ENCODE results near the gene ABHD10. TPM values are rescaled to one million over a fixed set of nuclear protein-coding genes. Genes with fewer than 3 reads are reported as not detected.
"Not testable (repeated sequence)": the region's sequence is repeated elsewhere in the genome, so short reads cannot be mapped to it uniquely, and the experiment has no call there.

Gene ABHD10
- polyA plus RNA-seq, 3 donors from 2014 or later = 22.2 to 27.7 (median 24.2) TPM

GRCh38 chr3:112012205-112012992, 33.6 kb downstream of the ABHD10 start:
- no peaks in the 10 kb centered on the region for H3K9me3 Mint-ChIP-seq
- peak overlapping the region in 2 of 6 donors; percentile 34 to 57 for H3K27ac Mint-ChIP-seq
- H3K4me3 Mint-ChIP-seq = no peak overlapping the region

GRCh38 chr3:112013058-112013783, 34.4 kb downstream of the ABHD10 start:
- peak; percentile 37 to 48 (median 43) for DNase-seq
- H3K36me3 Mint-ChIP-seq = no peaks in the 10 kb centered on the region
- H3K27me3 Mint-ChIP-seq (ENCODE audit: low read depth in 3 of 3) = peaks cover 0 to 6% (median 2%) of the 10 kb centered on the region in 3 donors
- H3K4me3 Mint-ChIP-seq = peak overlapping the region in 2 of 5 donors; percentile 39 to 60
- peak overlapping the region in 2 of 6 donors; percentile 34 to 57 for H3K27ac Mint-ChIP-seq
- H3K4me1 Mint-ChIP-seq = peaks cover 0 to 10% of the 10 kb centered on the region in 2 donors
- no peaks in the 10 kb centered on the region for H3K9me3 Mint-ChIP-seq

More at GRCh38 chr3:112012205-112012992, 33.6 kb downstream of the ABHD10 start:
- peaks cover 0 to 6% (median 2%) of the 10 kb centered on the region in 3 donors for H3K27me3 Mint-ChIP-seq (ENCODE audit: low read depth in 3 of 3)
- H3K4me1 Mint-ChIP-seq = peaks cover 0 to 10% of the 10 kb centered on the region in 2 donors
- no peaks in the 10 kb centered on the region for H3K36me3 Mint-ChIP-seq
- no peak for DNase-seq

GRCh38 chr3:112013784-112014143, 34.9 kb downstream of the ABHD10 start:
- H3K36me3 Mint-ChIP-seq = no peaks in the 10 kb centered on the region
- H3K27me3 Mint-ChIP-seq (ENCODE audit: low read depth in 3 of 3) = peaks cover 0 to 3% (median 2%) of the 10 kb centered on the region in 3 donors
- H3K27ac Mint-ChIP-seq = no peak overlapping the region
- no peaks in the 10 kb centered on the region for H3K9me3 Mint-ChIP-seq
- DNase-seq = no peak
- H3K4me3 Mint-ChIP-seq = peak overlapping the region in 1 of 5 donors; percentile 60
- H3K4me1 Mint-ChIP-seq = peaks cover 0 to 10% of the 10 kb centered on the region in 2 donors

- H3K4me1 Mint-ChIP-seq = peaks cover 0 to 10% of the 10 kb centered on the region in 2 donors
- H3K4me3 Mint-ChIP-seq = no peak overlapping the region
- no peaks in the 10 kb centered on the region for H3K36me3 Mint-ChIP-seq
- H3K27me3 Mint-ChIP-seq (ENCODE audit: low read depth in 3 of 3) = peaks cover 0 to 2% (median 1%) of the 10 kb centered on the region in 3 donors
- no peak overlapping the region for H3K27ac Mint-ChIP-seq
- no peak for DNase-seq
- H3K9me3 Mint-ChIP-seq = no peaks in the 10 kb centered on the region
Observed at GRCh38 chr3:112017091-112017490, 38.3 kb downstream of the ABHD10 start.

GRCh38 chr3:112018712-112019111, 39.9 kb downstream of the ABHD10 start:
- DNase-seq = no peak
- H3K4me1 Mint-ChIP-seq = peaks cover 0 to 3% of the 10 kb centered on the region in 2 donors
- no peaks in the 10 kb centered on the region for H3K36me3 Mint-ChIP-seq
- no peaks in the 10 kb centered on the region for H3K9me3 Mint-ChIP-seq
- no peak overlapping the region for H3K4me3 Mint-ChIP-seq
- H3K27me3 Mint-ChIP-seq (ENCODE audit: low read depth in 3 of 3) = no peaks in the 10 kb centered on the region
- no peak overlapping the region for H3K27ac Mint-ChIP-seq

- H3K36me3 Mint-ChIP-seq = no peaks in the 10 kb centered on the region
- H3K4me1 Mint-ChIP-seq = no peaks in the 10 kb centered on the region
- DNase-seq = no peak
- no peak overlapping the region for H3K27ac Mint-ChIP-seq
- H3K9me3 Mint-ChIP-seq = no peaks in the 10 kb centered on the region
- no peak overlapping the region for H3K4me3 Mint-ChIP-seq
- H3K27me3 Mint-ChIP-seq (ENCODE audit: low read depth in 3 of 3) = no peaks in the 10 kb centered on the region
Observed at GRCh38 chr3:112019716-112020115, 40.9 kb downstream of the ABHD10 start.

DNA sequence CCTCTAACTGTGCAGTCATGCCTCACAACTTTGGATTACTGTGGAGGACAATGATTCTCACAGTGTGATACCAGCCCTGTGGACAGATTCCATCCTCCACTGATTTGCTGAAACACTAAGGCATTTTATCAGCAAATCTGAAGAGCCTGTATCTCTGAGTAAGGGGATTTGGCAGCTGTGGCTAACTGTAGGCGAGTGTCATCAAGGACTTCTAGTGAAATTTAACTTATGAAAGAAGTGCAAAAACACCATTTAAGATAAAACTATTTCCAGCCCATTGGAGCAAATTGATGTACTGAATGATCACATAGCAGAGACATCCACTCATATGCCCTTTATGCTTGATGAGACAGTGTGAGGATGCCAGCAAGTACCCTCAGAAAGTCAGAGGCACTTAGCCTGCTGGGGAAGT, 41.9 kb downstream of the ABHD10 start:
- no peaks in the 10 kb centered on the region for H3K9me3 Mint-ChIP-seq
- no peaks in the 10 kb centered on the region for H3K36me3 Mint-ChIP-seq
- DNase-seq = no peak
- no peak overlapping the region for H3K4me3 Mint-ChIP-seq
- H3K27ac Mint-ChIP-seq = no peak overlapping the region
- no peaks in the 10 kb centered on the region for H3K4me1 Mint-ChIP-seq
- no peaks in the 10 kb centered on the region for H3K27me3 Mint-ChIP-seq (ENCODE audit: low read depth in 3 of 3)

DNA sequence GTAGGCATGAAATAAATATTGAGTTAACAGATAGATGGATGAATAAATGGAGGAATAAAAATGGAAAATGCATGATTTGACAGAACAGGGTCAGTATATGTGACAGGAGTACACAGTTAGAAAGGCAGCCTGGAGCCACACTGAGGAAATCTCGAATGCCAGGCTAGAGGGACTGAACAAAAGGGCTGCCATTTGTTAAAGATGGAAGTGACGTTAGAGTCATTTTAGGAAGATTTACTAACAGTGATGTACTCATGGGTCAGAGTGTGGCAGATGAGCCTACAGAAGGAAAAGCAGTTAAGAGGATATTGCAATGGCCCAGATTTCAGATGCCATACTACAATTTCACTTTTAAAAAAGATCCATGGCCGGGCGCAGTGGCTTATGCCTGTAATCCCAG, 48.3 kb downstream of the ABHD10 start:
- no peak for DNase-seq
- Mint-ChIP-seq H3K4me1 (no peaks in the 10 kb centered on the region), H3K27ac (no peak overlapping the region), H3K4me3 (no peak overlapping the region), H3K9me3 (no peaks in the 10 kb centered on the region), H3K36me3 (no peaks in the 10 kb centered on the region), H3K27me3 (ENCODE audit: low read depth in 3 of 3) (peaks cover 0 to 2% (median 1%) of the 10 kb centered on the region in 3 donors)

DNA sequence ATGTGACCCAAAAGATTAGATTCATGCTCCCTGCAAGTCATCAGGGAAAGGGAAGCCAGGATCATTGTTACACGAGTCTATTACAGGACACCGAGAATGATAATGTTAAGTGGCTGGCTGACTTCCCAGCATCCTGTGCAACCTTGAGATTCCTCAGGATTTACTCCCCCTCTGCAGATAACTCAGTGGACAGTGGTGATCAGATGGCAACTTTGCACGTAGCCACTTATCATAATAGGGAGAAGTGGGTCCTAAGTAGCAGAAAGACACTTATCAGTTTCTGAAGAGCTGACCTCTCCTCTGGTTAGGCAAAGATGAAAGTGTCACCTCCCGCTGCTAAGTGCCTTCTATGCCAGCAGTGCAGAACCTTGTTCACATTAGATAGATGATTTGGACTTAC, 49.0 kb downstream of the ABHD10 start:
- Mint-ChIP-seq H3K27ac (no peak overlapping the region), H3K36me3 (no peaks in the 10 kb centered on the region), H3K27me3 (ENCODE audit: low read depth in 3 of 3) (peaks cover 0 to 2% (median 1%) of the 10 kb centered on the region in 3 donors), H3K4me3 (no peak overlapping the region), H3K9me3 (no peaks in the 10 kb centered on the region), H3K4me1 (no peaks in the 10 kb centered on the region)
- DNase-seq = no peak

DNA sequence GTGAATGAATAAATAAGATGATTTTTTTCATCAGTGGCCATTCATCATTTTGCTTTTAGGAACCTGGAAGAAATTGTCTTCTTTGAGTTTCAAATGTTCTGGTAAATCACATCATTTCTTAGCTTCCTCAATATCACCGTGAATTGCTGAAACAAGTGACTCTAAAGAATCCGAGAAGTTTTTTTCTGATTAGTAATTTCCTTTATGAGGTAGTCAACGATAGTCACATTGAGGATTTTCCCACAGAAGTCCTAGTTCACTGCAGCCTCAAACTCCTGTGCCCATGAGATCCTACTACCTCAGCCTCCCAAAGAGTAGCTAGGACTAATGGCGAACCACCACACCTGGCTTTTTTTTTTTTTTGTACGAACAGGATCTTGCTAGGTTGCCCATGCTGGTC, 52.1 kb downstream of the ABHD10 start:
- no peak for DNase-seq
- Mint-ChIP-seq H3K9me3 (no peaks in the 10 kb centered on the region), H3K27me3 (ENCODE audit: low read depth in 3 of 3) (peaks cover 1 to 4% (median 1%) of the 10 kb centered on the region in 3 donors), H3K4me1 (no peaks in the 10 kb centered on the region), H3K4me3 (no peak overlapping the region), H3K27ac (no peak overlapping the region), H3K36me3 (no peaks in the 10 kb centered on the region)

DNA sequence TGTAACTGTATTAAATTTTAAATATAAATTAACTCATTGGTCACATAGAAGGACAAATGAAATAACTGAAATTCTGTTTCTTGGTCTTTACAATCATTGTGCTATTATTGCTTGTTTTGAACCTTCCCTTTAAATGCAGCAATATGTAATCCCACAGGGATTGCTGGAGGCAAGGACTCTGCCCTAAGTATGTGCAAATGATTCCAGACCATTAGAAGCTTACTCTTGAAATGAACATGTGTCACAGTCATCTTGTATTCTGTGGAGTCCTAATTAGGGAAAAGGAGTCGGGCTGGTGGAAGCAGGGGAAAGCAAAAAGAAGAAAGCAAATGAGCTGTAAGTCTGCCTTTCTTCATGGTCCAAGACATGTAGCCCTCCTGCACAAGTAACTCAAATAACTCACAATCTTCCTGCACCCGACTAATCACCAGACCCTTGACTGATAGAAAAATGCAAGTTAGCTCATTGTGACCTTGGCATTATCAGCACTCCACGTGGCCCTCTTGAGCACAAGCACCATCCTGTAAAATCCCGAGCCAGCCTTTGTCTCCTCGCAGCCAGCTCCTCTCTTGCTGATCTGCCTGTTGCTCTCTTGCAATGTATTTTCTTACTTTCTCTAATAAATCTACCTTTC, 53.4 kb downstream of the ABHD10 start:
- peaks cover 0 to 3% (median 1%) of the 10 kb centered on the region in 3 donors for H3K27me3 Mint-ChIP-seq (ENCODE audit: low read depth in 3 of 3)
- H3K36me3 Mint-ChIP-seq = no peaks in the 10 kb centered on the region
- H3K27ac Mint-ChIP-seq = no peak overlapping the region
- DNase-seq = no peak
- H3K9me3 Mint-ChIP-seq = no peaks in the 10 kb centered on the region
- no peak overlapping the region for H3K4me3 Mint-ChIP-seq
- no peaks in the 10 kb centered on the region for H3K4me1 Mint-ChIP-seq

DNA sequence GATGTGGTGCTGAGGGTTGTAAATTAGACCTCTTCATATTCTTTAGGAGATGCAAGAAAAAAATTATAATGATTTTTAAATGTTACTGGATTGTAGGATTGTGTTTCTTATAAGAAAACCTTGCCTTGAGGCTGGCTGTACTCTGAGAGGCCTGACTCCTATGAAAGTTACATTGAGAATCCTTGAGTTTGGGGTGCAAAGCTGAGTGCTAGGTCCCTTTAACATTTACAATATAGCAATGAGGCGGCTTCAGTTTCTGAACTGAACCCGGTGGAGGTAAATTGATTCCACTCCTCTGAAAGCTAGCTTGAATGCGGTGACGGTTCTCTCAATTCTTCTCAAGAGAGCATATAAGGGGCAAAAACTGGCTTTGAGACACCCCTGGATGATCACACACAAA, 55.6 kb downstream of the ABHD10 start, which contains the start of gene TMPRSS7:
TSS of gene TMPRSS7 (plus strand) at position 301 of the 400 bp plus-strand sequence. CDS start 110 bp downstream, outside the sequence.
- no peak for DNase-seq
- Mint-ChIP-seq H3K36me3 (no peaks in the 10 kb centered on the region), H3K27ac (peak within 1 kb of the TSS in 1 of 6 donors; percentile 1), H3K27me3 (ENCODE audit: low read depth in 3 of 3) (peaks cover 0 to 3% (median 2%) of the 10 kb centered on the region in 3 donors), H3K4me1 (no peaks in the 10 kb centered on the region), H3K9me3 (no peaks in the 10 kb centered on the region), H3K4me3 (no peak within 1 kb of the TSS)

DNA sequence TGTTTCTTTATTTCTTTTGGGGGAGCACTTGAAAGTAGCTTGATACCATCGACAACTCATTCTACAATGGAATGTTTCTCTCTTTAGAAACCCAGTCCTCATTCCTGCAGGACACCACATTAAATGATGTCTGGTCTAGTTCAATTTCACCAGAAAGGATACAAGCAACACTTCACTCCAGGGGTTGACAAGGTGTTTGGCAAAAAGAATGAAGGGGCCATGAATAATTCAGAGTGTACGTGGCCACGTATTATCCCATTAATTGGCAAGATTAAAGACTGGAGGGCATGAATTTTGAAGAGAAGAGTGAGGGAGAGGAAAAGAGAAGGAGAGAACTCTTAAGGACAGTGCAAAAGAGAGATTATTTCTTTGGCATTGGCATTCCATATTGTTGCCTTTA, 56.4 kb downstream of the ABHD10 start:
- H3K4me1 Mint-ChIP-seq = no peaks in the 10 kb centered on the region
- no peak for DNase-seq
- H3K9me3 Mint-ChIP-seq = no peaks in the 10 kb centered on the region
- no peaks in the 10 kb centered on the region for H3K36me3 Mint-ChIP-seq
- H3K4me3 Mint-ChIP-seq = no peak overlapping the region
- peak overlapping the region in 1 of 6 donors; percentile 1 for H3K27ac Mint-ChIP-seq
- H3K27me3 Mint-ChIP-seq (ENCODE audit: low read depth in 3 of 3) = peaks cover 1 to 6% (median 3%) of the 10 kb centered on the region in 3 donors

- not testable (repeated sequence) for H3K9me3 Mint-ChIP-seq; H3K4me3 Mint-ChIP-seq; H3K36me3 Mint-ChIP-seq; H3K27ac Mint-ChIP-seq; H3K4me1 Mint-ChIP-seq; H3K27me3 Mint-ChIP-seq (ENCODE audit: low read depth in 3 of 3); DNase-seq
Observed at GRCh38 chr3:112037194-112037593, 58.4 kb downstream of the ABHD10 start.

All from immature natural killer cell (primary cell).